GM19397 (cell line): ENCODE results near the gene BOD1.
"Not testable (repeated sequence)": the region's sequence is repeated elsewhere in the genome, so short reads cannot be mapped to it uniquely, and the experiment has no call there.

Experiments used
- ATAC-seq: cut with Tn5 transposase; IDR thresholded peaks from one replicate; pipeline ENCODE4 v1.9.1; 2021; ENCODE audit warnings: mild to moderate bottlenecking, moderate library complexity; ENCODE audit not compliant: unreplicated experiment

BOD1 gene

GRCh38 chr5:173620784-173621183 is 4.3 kb upstream of the BOD1 start:
- no peak for ATAC-seq

GRCh38 chr5:173618927-173619519 is 2.6 kb upstream of the BOD1 start:
- ATAC-seq: no peak

GRCh38 chr5:173615884-173616576 is 420 bp downstream of the BOD1 start:
- peak; percentile 47 for ATAC-seq

GRCh38 chr5:173614591-173614990 is 1.9 kb downstream of the BOD1 start:
- ATAC-seq: no peak

GRCh38 chr5:173613433-173614159 is 2.9 kb downstream of the BOD1 start:
- no peak for ATAC-seq

DNA sequence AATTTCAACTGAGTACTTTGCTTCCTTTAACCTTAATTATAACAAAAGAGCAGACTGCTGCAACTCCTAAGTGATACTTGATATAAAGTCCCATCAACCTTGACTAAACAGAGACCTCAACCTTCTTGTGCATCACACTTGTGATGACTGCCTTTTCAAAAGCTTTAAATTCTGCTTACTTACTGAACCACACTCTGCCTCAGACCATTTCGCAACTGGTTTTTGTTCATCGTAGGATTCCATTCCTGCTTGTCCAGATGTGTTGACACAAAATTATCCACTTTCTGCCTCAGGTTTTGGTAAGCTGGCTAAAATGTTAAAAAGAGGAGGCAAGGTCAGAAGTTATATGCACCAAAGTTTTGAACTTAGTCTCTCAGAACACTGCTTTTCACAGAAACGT is 3.5 kb downstream of the BOD1 start:
- no peak for ATAC-seq

- no peak for ATAC-seq
These were observed 4.7 kb downstream of the BOD1 start for GRCh38 chr5:173611706-173612105.

- no peak for ATAC-seq
These were observed 12.3 kb downstream of the BOD1 start for GRCh38 chr5:173604141-173604540.

- no peak for ATAC-seq
These were observed 14.0 kb downstream of the BOD1 start for GRCh38 chr5:173602423-173602822.

GRCh38 chr5:173598686-173599085 is 17.8 kb downstream of the BOD1 start:
- no peak for ATAC-seq

- ATAC-seq: no peak
These were observed 19.1 kb downstream of the BOD1 start for GRCh38 chr5:173597304-173597703.

DNA sequence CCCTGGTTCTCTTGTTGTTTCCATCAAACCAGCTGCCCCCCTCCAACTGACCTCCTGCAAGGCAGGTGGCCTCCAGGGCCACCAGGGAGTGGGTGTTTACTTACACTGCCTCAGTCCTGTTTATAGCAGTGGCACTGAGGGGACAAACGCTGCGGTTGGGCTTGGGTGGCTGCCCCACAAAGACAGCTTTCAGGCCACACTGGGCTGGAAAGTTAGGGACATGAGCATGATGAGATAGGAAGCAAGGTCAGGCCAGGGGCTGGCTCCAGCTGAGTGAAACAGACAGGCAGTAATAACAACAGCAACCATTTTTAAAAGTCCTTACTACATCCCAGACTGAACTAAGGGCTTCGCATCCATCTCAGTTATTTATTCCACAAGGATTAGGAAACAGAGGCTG is 20.6 kb downstream of the BOD1 start:
- no peak for ATAC-seq

DNA sequence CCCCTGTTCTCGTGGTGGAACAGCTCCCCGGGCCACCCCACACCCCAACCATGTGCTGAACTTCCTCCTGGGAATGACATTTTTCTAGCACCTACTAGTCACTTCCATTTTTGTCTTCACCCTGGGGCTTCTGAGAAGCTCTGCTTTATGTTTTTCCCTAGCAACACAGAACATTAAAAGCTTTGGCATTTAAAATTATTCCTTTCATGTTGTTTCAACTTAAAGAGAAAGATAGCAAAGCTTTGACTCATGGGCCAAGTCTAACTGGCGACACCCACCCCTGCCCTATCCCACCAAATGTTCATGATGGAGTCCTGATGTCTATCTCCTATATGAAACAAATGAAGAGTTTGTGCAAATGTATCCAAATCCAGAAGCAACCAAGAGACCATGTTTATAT is 22.4 kb downstream of the BOD1 start:
- no peak for ATAC-seq

GRCh38 chr5:173592050-173592669 is 24.3 kb downstream of the BOD1 start:
- no peak for ATAC-seq

DNA sequence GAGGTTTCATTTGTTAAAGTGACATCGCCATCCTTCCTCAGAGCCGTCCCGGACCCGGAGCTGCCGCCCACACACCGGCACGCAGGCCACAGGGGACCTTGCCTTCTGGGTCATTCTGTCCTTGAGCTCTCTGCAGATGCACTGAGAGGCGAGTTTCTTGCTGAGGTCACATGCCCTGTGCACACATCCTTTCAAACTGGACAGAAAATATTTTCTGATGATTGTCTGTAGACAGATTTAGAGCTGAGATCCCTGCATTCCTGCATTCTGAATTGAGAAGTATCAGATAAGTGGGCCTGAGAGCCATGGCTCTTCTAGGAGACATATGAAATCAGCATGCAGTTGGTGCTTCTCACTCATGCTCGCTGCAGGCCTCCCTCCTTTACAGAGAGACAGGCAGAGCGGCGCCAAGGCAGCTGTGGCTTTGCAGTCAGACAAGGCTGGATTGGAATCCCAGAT is 25.4 kb downstream of the BOD1 start:
- no peak for ATAC-seq

DNA sequence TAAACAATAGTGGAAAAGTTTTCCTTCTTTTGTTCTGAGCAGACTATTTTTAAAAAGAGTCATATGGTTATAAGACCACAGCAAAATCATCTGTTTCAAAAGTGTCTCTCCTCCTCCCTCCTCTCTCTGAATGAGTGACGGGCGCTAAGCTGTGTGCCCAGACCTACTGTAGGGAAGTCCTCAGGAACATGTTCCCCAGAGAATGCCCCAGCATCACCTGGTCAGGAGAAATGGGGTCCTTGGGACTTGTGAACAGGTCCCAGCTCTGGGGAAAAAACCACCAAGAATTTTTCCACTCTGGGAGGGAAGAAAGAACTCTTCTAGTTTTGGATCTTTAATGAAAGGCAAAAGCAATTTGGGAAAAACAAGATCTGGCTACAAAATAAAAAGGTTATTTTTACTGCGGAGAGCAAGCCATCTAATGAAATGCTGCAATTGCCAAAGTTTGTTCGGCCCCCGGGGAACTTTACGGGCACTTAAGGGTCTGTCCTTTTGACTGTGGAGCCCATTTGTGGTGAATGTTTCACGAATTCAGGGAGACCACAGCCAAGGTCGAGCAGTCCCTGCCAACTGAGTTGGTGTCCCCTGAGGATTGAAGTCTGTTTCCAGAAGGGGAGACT is 25.9 kb downstream of the BOD1 start:
- no peak for ATAC-seq

- ATAC-seq: not testable (repeated sequence)
These were observed 30.3 kb downstream of the BOD1 start for GRCh38 chr5:173586133-173586532.

DNA sequence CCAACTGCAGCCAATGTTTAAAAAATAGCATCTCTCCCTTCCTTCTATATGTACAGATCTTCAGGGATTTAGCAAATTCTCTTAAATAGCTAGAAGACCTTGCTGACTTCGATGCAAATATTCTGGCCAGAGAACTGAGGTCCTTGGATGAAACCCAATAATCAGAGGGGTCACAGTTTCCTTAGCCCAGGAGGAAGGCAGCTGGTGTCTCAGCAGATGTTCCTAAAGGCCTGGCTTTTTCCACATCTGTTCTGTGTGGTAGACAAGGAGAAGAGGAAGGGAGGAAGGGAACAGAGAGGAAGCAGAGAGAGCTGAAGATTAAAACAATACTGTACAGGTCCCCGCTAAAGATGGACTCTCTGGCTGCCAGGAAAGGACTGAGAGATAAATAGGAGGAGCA is 33.1 kb downstream of the BOD1 start:
- ATAC-seq: no peak

DNA sequence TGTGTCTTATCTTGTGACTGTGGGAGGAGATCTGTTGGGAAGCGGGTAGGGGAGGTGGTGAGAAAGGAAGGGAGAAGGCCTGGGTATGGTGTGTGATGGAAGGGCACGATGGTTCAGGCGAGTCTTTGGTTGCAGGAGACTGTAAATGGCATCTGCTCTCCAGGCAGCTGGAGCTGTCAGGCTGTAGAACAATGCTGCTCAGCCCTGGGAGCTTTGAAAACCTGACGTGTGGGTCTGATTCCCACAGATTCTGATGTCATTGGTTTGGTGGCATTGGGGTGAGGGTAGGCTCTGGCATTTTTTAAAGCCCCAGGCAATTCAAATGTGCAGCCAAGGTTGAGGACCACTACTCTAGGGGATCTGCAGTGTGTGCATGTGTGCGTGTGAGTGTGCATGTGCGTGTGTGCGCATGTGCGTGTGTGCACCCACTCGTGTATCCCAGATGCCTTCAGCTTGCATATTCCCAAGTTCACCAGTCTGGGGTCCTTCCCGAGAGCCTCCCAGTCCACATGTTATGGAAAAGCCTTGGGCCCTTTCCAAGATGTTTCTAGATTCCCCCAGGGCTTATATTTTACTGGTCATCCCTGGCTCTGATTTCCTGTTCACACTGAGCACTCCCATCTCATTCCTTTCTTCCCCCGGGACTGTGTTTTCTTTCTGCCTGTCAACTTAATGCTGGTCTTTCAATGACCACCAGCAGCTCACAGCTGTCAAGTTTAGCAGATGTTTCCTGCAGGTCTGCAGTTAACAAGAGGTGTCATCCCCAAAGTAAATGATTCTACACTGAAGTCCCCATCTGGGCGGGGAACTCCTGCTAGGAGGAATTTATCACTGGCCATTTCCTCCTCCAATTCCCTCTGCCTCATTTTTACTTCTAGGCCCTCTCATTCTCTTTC is 34.0 kb downstream of the BOD1 start:
- ATAC-seq: no peak
